ENCODE measurements around the gene EMP2.
"Not testable (repeated sequence)": the region's sequence is repeated elsewhere in the genome, so short reads cannot be mapped to it uniquely, and the experiment has no call there.

The EMP2 gene

GRCh38 chr16:10561001-10561400 lies 19.4 kb downstream of the EMP2 start:
- TF ChIP-seq CTCF (IDR thresholded peaks at IDR 0.05; ENCODE audit: low read length) (no peak), EZH2 (IDR thresholded peaks at IDR 0.05; ENCODE audit: borderline replicate concordance, low read length) (no peak)

GRCh38 chr16:10559792-10560191 lies 20.6 kb downstream of the EMP2 start:
- not testable (repeated sequence) for H3K4me3 ChIP-seq (ENCODE audit: low read depth, low read length, poor library complexity, severe bottlenecking); H3K27me3 ChIP-seq (ENCODE audit: insufficient read depth, low read length); H3K79me2 ChIP-seq (ENCODE audit: insufficient read depth, low read length); H3K4me2 ChIP-seq (ENCODE audit: low read length); H3K27ac ChIP-seq (ENCODE audit: low read depth, low read length, poor library complexity, severe bottlenecking); H3K9me2 ChIP-seq (ENCODE audit: low read depth, low read length); H3K9ac ChIP-seq (ENCODE audit: low read length); H3K4me1 ChIP-seq (ENCODE audit: insufficient read depth, low read length, severe bottlenecking); H2AFZ ChIP-seq (ENCODE audit: low read length); H3K9me3 ChIP-seq (ENCODE audit: low read length); H3K36me3 ChIP-seq (ENCODE audit: insufficient read depth, low read length); H3F3A ChIP-seq (ENCODE audit: insufficient read depth, low read length); H4K20me1 ChIP-seq (ENCODE audit: insufficient read depth, low read length)

More at GRCh38 chr16:10561001-10561400, 19.4 kb downstream of the EMP2 start:
- no peaks in the 10 kb centered on the region for H3K9me2 ChIP-seq (ENCODE audit: low read depth, low read length)
- H3F3A ChIP-seq (ENCODE audit: insufficient read depth, low read length) = no peaks in the 10 kb centered on the region
- no peak overlapping the region for H2AFZ ChIP-seq (ENCODE audit: low read length)
- H3K36me3 ChIP-seq (ENCODE audit: insufficient read depth, low read length) = no peaks in the 10 kb centered on the region
- H3K4me2 ChIP-seq (ENCODE audit: low read length) = no peak overlapping the region
- H4K20me1 ChIP-seq (ENCODE audit: insufficient read depth, low read length) = no peaks in the 10 kb centered on the region
- H3K79me2 ChIP-seq (ENCODE audit: insufficient read depth, low read length) = no peaks in the 10 kb centered on the region
- H3K9me3 ChIP-seq (ENCODE audit: low read length) = no peaks in the 10 kb centered on the region
- no peaks in the 10 kb centered on the region for H3K27me3 ChIP-seq (ENCODE audit: insufficient read depth, low read length)
- no peak overlapping the region for H3K4me3 ChIP-seq (ENCODE audit: low read depth, low read length, poor library complexity, severe bottlenecking)
- H3K9ac ChIP-seq (ENCODE audit: low read length) = no peak overlapping the region
- H3K4me1 ChIP-seq (ENCODE audit: insufficient read depth, low read length, severe bottlenecking) = no peaks in the 10 kb centered on the region
- H3K27ac ChIP-seq (ENCODE audit: low read depth, low read length, poor library complexity, severe bottlenecking) = no peak overlapping the region

- no peak overlapping the region for H3K27ac ChIP-seq (ENCODE audit: low read depth, low read length, poor library complexity, severe bottlenecking)
- H4K20me1 ChIP-seq (ENCODE audit: insufficient read depth, low read length) = no peaks in the 10 kb centered on the region
Observed at GRCh38 chr16:10558746-10559641, 21.4 kb downstream of the EMP2 start.

More at GRCh38 chr16:10558746-10559641, 21.4 kb downstream of the EMP2 start:
- Histone ChIP-seq H3K9ac (ENCODE audit: low read length) (no peak overlapping the region), H3K4me3 (ENCODE audit: low read depth, low read length, poor library complexity, severe bottlenecking) (no peak overlapping the region), H3K4me1 (ENCODE audit: insufficient read depth, low read length, severe bottlenecking) (no peaks in the 10 kb centered on the region), H3K27me3 (ENCODE audit: insufficient read depth, low read length) (no peaks in the 10 kb centered on the region), H3K9me3 (ENCODE audit: low read length) (no peaks in the 10 kb centered on the region), H2AFZ (ENCODE audit: low read length) (no peak overlapping the region), H3K79me2 (ENCODE audit: insufficient read depth, low read length) (no peaks in the 10 kb centered on the region), H3F3A (ENCODE audit: insufficient read depth, low read length) (no peaks in the 10 kb centered on the region), H3K9me2 (ENCODE audit: low read depth, low read length) (no peaks in the 10 kb centered on the region), H3K36me3 (ENCODE audit: insufficient read depth, low read length) (no peaks in the 10 kb centered on the region), H3K4me2 (ENCODE audit: low read length) (no peak overlapping the region)
- TF ChIP-seq CTCF (IDR thresholded peaks at IDR 0.05; ENCODE audit: low read length) (no peak), EZH2 (IDR thresholded peaks at IDR 0.05; ENCODE audit: borderline replicate concordance, low read length) (no peak)

Data from OCI-LY1 (cell line).